GM19328 (cell line): Measurements from ENCODE around the gene TEAD1.

Experiments used
- ATAC-seq: cut with Tn5 transposase; IDR thresholded peaks from one replicate; pipeline ENCODE4 v1.9.1; 2021; ENCODE audit warnings: mild to moderate bottlenecking, moderate library complexity; ENCODE audit not compliant: unreplicated experiment

The TEAD1 gene

GRCh38 chr11:12673924-12674570 is at the start of gene TEAD1:
TSS of gene TEAD1 (plus strand) at chr11:12674421.
- ATAC-seq, result peak; percentile 70

- ATAC-seq, result no peak
Observed at GRCh38 chr11:12624595-12624994, 49.6 kb upstream of the TEAD1 start.

DNA sequence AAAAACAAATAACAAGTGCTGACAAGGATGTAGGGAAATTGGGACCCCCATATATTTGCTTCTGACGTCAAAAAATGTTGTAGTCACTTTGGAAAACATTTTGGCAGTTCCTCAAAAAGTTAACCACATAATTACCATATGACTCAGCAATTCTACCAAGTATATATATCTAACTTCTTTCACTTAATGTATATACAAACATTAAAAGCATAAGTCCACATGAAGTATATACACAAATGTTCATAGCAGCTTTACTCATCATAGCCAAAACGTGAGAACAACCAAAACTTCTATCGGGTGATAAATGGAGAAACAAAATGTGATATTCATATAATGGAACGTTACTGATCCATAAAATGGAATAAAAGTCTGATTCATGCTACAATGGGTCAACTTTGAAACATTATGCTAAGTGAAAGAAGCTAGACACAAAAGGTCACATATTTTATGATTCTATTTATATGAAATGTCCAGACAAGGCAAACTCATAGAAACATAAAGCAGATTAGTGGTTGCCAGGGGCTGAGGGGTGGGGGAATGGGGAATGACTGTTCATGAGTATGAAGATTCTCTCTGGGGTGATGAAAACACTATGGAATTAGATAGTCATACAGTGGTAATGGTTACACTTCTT is 48.7 kb upstream of the TEAD1 start:
- no peak for ATAC-seq

DNA sequence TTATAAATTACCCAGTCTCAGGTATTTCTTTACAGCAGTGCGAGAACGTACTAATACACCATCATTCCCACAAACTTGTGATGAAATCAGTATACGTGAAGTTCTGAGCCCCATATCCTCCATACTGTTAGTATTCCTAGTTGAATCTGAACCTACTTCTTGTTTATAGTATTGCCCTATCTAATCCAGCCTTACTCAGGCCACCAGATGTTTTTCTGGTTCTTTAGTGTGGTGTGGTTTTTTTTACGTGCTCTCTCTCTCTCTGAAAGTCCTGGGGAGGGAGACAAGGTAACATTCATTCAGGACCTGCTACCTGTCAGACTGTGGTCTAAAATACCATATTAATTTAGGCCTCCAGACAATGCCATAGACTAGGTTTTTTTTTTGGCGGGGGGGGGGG is 47.6 kb upstream of the TEAD1 start:
- ATAC-seq, result no peak

GRCh38 chr11:12628314-12628713 is 45.9 kb upstream of the TEAD1 start:
- no peak for ATAC-seq

DNA sequence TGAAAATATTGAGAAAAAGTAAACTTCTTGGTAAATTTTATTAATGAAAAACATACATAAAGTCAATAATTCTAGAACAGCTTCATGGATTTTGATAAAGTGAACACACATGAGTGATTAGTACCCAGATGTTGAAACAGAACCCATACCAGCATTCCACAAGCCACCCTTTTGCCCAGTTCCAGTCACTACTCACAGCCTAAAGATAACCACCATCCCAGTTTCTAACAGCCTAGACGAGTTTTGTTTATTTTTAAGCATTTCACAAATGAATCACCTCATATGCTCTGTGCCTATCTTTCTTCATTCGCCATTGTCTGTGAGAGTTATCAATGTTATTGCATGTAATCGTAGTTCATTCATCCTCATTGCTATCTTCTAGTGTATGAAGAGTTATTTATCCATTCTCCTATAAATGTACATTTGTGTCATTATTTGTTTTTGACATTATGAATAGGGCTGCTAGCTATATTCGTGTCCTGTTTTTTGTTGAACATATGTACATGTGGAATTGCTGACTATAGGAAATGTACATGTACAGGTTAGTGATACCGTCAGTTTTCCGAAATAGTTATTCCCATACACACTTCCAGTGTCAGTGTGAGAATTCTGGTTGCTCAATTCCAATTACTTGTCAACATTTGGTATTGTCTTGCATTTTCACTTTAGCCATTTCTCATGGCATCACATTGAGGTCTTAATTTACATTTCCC is 44.5 kb upstream of the TEAD1 start:
- ATAC-seq, result no peak

GRCh38 chr11:12631651-12632050 is 42.6 kb upstream of the TEAD1 start:
- no peak for ATAC-seq

DNA sequence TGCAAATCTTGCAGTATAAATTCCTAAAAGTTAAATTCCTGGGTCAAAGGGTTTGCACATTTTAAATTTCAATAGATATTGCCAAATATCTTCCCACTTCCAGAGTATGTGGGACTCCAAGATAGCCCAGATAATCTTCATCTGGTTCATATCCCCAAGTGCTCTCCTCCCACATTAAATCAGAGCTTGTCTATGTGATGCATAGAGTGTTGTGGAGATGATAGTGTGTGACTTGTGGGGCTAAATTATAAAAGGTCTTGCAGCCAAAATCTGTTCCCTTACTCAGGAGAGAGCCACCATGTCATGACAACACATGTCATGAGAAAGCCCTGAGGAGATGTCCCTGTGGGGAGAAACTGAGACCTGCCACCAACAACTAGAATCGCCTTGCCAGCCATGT is 39.9 kb upstream of the TEAD1 start:
- ATAC-seq, result no peak

DNA sequence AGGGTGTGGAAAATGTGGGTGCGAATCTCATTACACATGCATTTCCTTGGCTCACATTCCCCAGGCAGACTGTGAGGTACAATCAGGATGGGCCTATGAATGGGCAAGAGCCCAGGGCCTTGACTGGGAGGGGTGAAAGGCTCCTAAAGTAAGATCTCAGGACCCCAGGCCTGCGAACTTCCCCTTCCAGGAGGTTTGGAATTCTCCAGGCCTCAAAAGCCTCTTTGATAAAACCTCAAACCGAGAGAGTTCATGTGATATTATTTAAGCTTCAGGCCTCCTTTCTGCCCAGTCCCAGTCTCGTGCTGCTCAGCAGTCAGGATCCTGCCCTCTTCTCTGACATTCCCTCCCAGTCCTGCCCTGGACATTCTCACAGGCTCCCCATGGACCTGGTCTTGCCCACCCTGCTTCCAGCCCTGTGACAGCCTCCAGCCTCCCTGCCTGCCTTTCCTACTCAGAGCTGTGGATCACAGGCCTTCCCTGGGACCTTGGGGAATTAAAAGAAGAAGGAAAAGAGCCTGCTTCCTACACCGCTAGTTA is 37.3 kb upstream of the TEAD1 start:
- ATAC-seq, result no peak

DNA sequence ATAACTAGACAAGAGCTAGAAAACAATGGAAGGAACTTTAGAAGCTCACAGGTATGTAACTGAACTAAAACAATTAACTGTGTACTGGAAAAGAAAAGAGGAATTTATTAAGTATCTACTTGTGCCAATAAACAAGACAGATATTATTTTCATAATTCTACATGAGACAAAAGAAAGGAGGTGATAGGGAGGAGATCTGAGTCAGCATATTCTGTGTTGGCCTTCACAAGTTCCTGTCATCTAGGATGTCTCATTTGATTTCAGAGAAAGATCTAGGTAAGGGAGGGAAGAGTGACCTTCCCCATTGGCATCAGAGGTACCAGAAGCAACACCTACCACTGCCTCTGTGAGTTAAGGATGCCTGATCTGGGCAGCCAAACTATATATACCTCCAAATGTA is 34.8 kb upstream of the TEAD1 start:
- no peak for ATAC-seq

GRCh38 chr11:12640355-12640754 is 33.9 kb upstream of the TEAD1 start:
- no peak for ATAC-seq

GRCh38 chr11:12640926-12641849 is 33.0 kb upstream of the TEAD1 start:
- ATAC-seq, result no peak

DNA sequence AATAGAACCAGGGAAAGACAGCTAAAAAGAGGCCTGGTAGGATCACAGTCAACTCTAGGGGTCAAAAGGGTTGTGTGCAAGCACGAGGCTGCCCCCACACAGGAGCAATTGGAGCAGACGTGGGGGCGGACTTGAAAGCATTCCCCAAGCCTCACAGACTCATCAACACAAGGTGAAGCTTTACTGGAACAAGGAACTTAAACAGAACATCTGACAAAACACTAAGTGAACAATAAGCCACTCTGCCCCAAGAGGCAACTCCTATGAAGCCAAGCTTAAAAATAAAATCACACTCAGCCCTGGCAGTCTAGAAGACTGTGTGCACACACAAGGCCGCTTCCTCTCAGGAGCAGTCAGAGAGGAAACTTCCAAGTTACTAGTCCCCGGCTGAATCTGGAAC is 32.2 kb upstream of the TEAD1 start:
- no peak for ATAC-seq

DNA sequence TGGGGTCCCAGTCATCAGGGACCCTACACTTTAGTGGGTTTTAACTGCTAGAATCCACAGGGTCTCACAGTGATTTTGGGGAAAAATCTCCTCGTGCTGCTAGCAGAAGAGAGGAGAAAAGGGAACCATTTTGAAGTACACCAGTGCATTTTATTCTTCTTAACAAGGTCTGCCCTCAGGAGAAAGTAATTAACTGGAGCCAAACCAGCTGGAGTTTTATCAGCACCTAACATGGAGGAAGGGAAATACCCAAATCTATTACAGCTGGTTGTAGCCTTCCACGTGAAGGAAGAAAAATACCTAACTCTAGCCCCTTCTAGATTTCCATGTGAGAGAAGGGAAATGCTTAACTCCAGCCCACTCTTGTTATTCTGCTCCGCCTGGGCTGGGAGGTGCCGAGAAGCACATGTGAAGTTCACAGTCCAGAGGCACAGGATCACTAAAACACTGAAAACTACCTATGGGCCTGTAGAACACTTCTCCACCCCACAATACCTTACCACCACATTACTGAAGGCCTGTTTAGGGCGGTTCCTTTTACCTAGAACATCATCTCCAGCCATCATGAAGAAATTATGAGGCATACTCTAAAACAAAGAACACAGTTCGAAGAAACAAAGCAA is 31.3 kb upstream of the TEAD1 start:
- ATAC-seq, result no peak

GRCh38 chr11:12646478-12646877 is 27.7 kb upstream of the TEAD1 start:
- ATAC-seq, result no peak

GRCh38 chr11:12653729-12654128 is 20.5 kb upstream of the TEAD1 start:
- no peak for ATAC-seq

DNA sequence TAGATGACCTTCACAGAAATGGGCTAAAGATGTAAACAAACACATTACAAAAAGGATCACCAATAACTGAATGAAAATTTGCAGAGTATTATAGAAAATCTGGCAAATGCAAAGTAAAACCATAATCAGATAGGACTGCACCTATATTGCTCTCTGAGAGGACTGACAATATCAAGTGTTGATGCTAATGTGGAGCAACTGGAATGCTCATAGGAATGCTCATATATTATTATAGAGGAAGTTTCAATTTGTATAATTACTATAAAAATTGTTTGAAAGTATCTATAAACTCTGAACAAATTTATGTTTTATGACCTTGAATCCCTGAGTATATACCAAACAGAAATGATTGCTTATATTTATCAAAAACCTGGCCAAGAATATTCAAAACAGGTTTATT is 18.4 kb upstream of the TEAD1 start:
- ATAC-seq, result no peak

- no peak for ATAC-seq
Observed at GRCh38 chr11:12657336-12657735, 16.9 kb upstream of the TEAD1 start.

- no peak for ATAC-seq
Observed at GRCh38 chr11:12657981-12658380, 16.2 kb upstream of the TEAD1 start.

DNA sequence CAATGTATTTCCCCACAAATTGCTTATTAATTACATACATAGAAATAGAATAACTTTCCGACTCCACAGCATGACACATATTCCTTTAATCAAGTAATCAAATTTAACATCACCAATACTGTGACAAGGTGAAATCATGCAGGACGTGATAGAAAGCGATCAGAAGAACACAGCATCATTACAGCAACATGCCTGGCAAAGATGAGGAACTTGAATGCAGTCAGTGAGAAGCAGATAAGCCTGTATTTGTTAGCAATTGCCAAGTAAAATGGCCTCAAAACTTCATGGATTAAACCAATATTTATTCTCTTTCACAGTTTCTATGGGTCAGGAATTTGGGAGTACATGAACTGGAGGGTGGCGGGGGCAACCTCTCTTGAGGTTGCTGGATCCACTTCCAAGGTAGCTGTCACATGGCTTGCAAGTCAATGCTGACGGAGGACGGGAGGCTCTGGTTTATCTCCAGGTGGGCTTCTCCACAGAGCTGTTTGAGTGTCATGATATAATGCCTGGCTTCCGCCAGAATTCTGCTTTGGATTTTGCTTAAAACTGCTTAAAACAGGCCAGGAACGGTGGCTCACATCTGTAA is 12.0 kb upstream of the TEAD1 start:
- ATAC-seq, result no peak
